MM.1S (cell line): ENCODE results near the gene BSDC1.
"Not testable (repeated sequence)": the region's sequence is repeated elsewhere in the genome, so short reads cannot be mapped to it uniquely, and the experiment has no call there.

Source experiments
- DNase-seq: peaks from one replicate; pipeline ENCODE4 v3.0.0-alpha.2; 2015
- H2AFZ ChIP-seq: fragments of 300-600 bp; sonication (generic); 2 replicates; pipeline ENCODE4 v1.6.0; 2016; ENCODE audit warnings: antibody characterized with exemption, low read length
- H3F3A ChIP-seq: fragments of 300-600 bp; sonication (generic); 2 replicates; pipeline ENCODE4 v1.6.1; 2016; ENCODE audit warnings: mild to moderate bottlenecking, antibody characterized with exemption, low read length, moderate library complexity, mixed read lengths; ENCODE audit not compliant: insufficient read depth
- H3K27ac ChIP-seq: fragments of 300-600 bp; sonication (generic); 2 replicates; pipeline ENCODE4 v1.5.1; 2016; ENCODE audit warnings: mild to moderate bottlenecking, low read length
- H3K27me3 ChIP-seq: fragments of 300-600 bp; sonication (generic); replicated peaks from 2 replicates; pipeline ENCODE4 v1.6.0; 2016; ENCODE audit warnings: low read length; ENCODE audit not compliant: insufficient read depth
- H3K36me3 ChIP-seq: fragments of 300-600 bp; sonication (generic); replicated peaks from 2 replicates; pipeline ENCODE4 v1.6.1; 2016; ENCODE audit warnings: mild to moderate bottlenecking, low read length, mixed read lengths; ENCODE audit not compliant: insufficient read depth
- H3K4me1 ChIP-seq: fragments of 300-600 bp; sonication (generic); 2 replicates; pipeline ENCODE4 v1.6.1; 2016; ENCODE audit warnings: low read length, mixed read lengths
- H3K4me2 ChIP-seq: fragments of 300-600 bp; sonication (generic); 2 replicates; pipeline ENCODE4 v1.6.0; 2016; ENCODE audit warnings: low read depth, low read length
- H3K4me3 ChIP-seq: fragments of 300-600 bp; sonication (generic); 2 replicates; pipeline ENCODE4 v1.5.1; 2016; ENCODE audit warnings: low read length, mixed read lengths
- H3K79me2 ChIP-seq: fragments of 300-600 bp; sonication (generic); 2 replicates; pipeline ENCODE4 v1.6.1; 2016; ENCODE audit warnings: mixed run types, low read length, mixed read lengths
- H3K9ac ChIP-seq: fragments of 300-600 bp; sonication (generic); 2 replicates; pipeline ENCODE4 v1.6.1; 2016; ENCODE audit warnings: low read length, mixed read lengths
- H3K9me2 ChIP-seq: fragments of 300-600 bp; sonication (generic); replicated peaks from 2 replicates; pipeline ENCODE4 v1.6.1; 2016; ENCODE audit warnings: mild to moderate bottlenecking, low read length, mixed read lengths; ENCODE audit not compliant: insufficient read depth
- H3K9me3 ChIP-seq: fragments of 300-600 bp; sonication (generic); replicated peaks from 2 replicates; pipeline ENCODE4 v1.6.1; 2016; ENCODE audit warnings: mild to moderate bottlenecking, low read length, mixed read lengths; ENCODE audit not compliant: insufficient read depth
- H4K20me1 ChIP-seq: fragments of 300-600 bp; sonication (generic); 2 replicates; pipeline ENCODE4 v1.6.1; 2016; ENCODE audit warnings: mild to moderate bottlenecking, low read length, moderate library complexity, mixed read lengths; ENCODE audit not compliant: insufficient read depth
- CTCF ChIP-seq: fragments of 300-600 bp; sonication (generic); IDR thresholded peaks from 2 replicates; pipeline ENCODE4 v1.5.1; 2016; ENCODE audit warnings: antibody characterized with exemption, low read length, mixed read lengths
- EZH2 ChIP-seq: fragments of 300-600 bp; sonication (generic); optimal IDR thresholded peaks from 2 replicates; pipeline ENCODE3; 2017; ENCODE audit warnings: low read depth, mild to moderate bottlenecking, antibody characterized with exemption, low read length, mixed read lengths
- EZH2phosphoT487 ChIP-seq: fragments of 300-600 bp; sonication (generic); IDR thresholded peaks from 2 replicates; pipeline ENCODE4 v1.6.1; 2018; ENCODE audit warnings: antibody characterized with exemption, low read length

BSDC1 gene

GRCh38 chr1:32400876-32401631, 6.8 kb upstream of the BSDC1 start:
- DNase-seq: peak; percentile 45
- H3K4me2 ChIP-seq: peak overlapping the region; percentile 40; the same call in 1 of the 2 replicates
- H3K9me2 ChIP-seq: no peaks in the 10 kb centered on the region
- no peaks in the 10 kb centered on the region for H3F3A ChIP-seq
- no peaks in the 10 kb centered on the region for H3K9me3 ChIP-seq
- peak overlapping the region; percentile 65 for H2AFZ ChIP-seq
- no peak overlapping the region for H3K27ac ChIP-seq
- TF ChIP-seq CTCF (peak; percentile 85), EZH2phosphoT487 (no peak), EZH2 (no peak)
- H3K27me3 ChIP-seq: no peaks in the 10 kb centered on the region
- no peak overlapping the region for H3K9ac ChIP-seq
- no peaks in the 10 kb centered on the region for H3K36me3 ChIP-seq
- no peaks in the 10 kb centered on the region for H4K20me1 ChIP-seq
- no peak overlapping the region for H3K4me3 ChIP-seq
- H3K4me1 ChIP-seq: no peaks in the 10 kb centered on the region
- H3K79me2 ChIP-seq: no peaks in the 10 kb centered on the region

DNA sequence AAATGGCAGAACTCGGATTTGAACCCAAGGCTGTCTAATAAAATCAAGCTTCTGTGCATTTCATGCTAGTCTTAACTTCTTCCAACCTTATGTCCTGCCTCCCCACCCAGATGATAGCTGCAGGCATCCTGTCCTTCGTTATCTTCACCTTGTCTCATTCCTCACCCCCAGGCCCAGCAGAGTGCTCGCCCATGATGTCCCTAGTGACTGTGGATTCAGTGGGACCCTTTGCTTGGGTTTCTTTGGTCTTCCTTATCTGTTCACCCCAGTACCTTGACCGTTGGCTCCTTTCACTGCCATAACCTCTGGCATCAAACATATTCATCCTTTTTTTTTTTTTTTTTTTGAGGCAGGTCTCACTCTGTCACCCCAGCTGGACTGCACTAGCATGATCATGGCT, 5.6 kb upstream of the BSDC1 start:
- H3K4me3 ChIP-seq: no peak overlapping the region
- H3K27me3 ChIP-seq: no peaks in the 10 kb centered on the region
- no peaks in the 10 kb centered on the region for H3K79me2 ChIP-seq
- no peak overlapping the region for H3K27ac ChIP-seq
- H2AFZ ChIP-seq: no peak overlapping the region
- peaks cover 4% of the 10 kb centered on the region; the same call in 1 of the 2 replicates for H3F3A ChIP-seq
- no peaks in the 10 kb centered on the region for H3K9me3 ChIP-seq
- H3K4me1 ChIP-seq: no peaks in the 10 kb centered on the region
- H3K36me3 ChIP-seq: no peaks in the 10 kb centered on the region
- TF ChIP-seq EZH2phosphoT487: no peak
- no peak for DNase-seq
- H4K20me1 ChIP-seq: no peaks in the 10 kb centered on the region
- H3K9me2 ChIP-seq: no peaks in the 10 kb centered on the region
- no peak overlapping the region for H3K9ac ChIP-seq
- H3K4me2 ChIP-seq: no peak overlapping the region

- no peaks in the 10 kb centered on the region for H3K9me3 ChIP-seq
- no peaks in the 10 kb centered on the region for H3K9me2 ChIP-seq
- H3K4me3 ChIP-seq: no peak overlapping the region
These were observed 4.2 kb upstream of the BSDC1 start for GRCh38 chr1:32398401-32398800.

DNA sequence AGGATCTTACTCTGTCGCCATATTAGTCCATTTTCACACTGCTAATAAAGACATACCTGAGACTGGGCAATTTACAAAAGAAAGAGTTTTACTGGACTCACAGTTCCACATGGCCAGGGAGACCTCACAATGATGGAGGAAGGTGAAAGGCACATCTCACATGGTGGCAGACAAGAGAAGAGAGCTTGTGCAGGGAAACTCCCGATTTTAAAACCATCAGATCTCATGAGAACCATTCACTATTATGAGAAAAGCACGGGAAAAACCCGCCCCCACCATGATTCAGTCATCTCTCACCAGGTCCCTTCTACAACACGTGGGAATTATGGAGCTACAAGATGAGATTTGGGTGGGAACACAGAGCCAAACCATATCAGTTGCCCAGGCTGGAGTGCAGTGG, 2.3 kb upstream of the BSDC1 start:
- H3K4me2 ChIP-seq: not testable (repeated sequence)

More at GRCh38 chr1:32398401-32398800, 4.2 kb upstream of the BSDC1 start:
- DNase-seq: no peak
- Histone ChIP-seq H3K27ac (no peak overlapping the region), H3K4me2 (no peak overlapping the region), H3K9ac (no peak overlapping the region), H3F3A (peaks cover 7% of the 10 kb centered on the region; the same call in 1 of the 2 replicates), H3K36me3 (no peaks in the 10 kb centered on the region), H3K79me2 (peaks cover 8% of the 10 kb centered on the region), H3K4me1 (peaks cover 3% of the 10 kb centered on the region), H3K27me3 (no peaks in the 10 kb centered on the region), H4K20me1 (no peaks in the 10 kb centered on the region), H2AFZ (no peak overlapping the region)
- TF ChIP-seq EZH2: no peak
- TF ChIP-seq CTCF: no peak
- no peak for TF ChIP-seq EZH2phosphoT487

More for the DNA sequence above, 2.3 kb upstream of the BSDC1 start:
- not testable (repeated sequence) for H3K36me3 ChIP-seq, H3K9ac ChIP-seq, DNase-seq, H3F3A ChIP-seq, H3K9me3 ChIP-seq, H3K4me3 ChIP-seq, H3K4me1 ChIP-seq, H4K20me1 ChIP-seq, H3K9me2 ChIP-seq, H2AFZ ChIP-seq, H3K27me3 ChIP-seq, H3K27ac ChIP-seq
- H3K79me2 ChIP-seq: peaks cover 27% of the 10 kb centered on the region
